Uterus (tissue), 4 donors: Measurements from ENCODE around the gene OR51M1. TPM values are rescaled to one million over a fixed set of nuclear protein-coding genes. Genes with fewer than 3 reads are reported as not detected.

Source experiments
- DNase-seq, 2 donors: peaks; one replicate each; pipeline ENCODE4 v3.0.0-alpha.2; 2019 to 2020
- H3K27ac ChIP-seq, 2 donors: fragments of 200-600 bp; sonication (generic); 1 replicate in 1 of 2; 2 replicates in 1 of 2; pipeline ENCODE4 v1.5.1; 2016 to 2018
- H3K27me3 ChIP-seq, 2 donors: fragments of 200-600 bp; sonication (generic); one replicate each; pipeline ENCODE4 v1.5.1; 2018 to 2019; ENCODE audit warnings: control low read depth in 1 of 2
- H3K36me3 ChIP-seq, 2 donors: fragments of 200-600 bp; sonication (generic); one replicate each; pipeline ENCODE4 v1.5.1; 2019; ENCODE audit warnings: control low read depth in 1 of 2
- H3K4me1 ChIP-seq, 2 donors: fragments of 200-600 bp; sonication (generic); one replicate each; pipeline ENCODE4 v1.5.1; 2018 to 2019; ENCODE audit warnings: control low read depth in 1 of 2
- H3K4me3 ChIP-seq, 2 donors: fragments of 200-600 bp; sonication (generic); 1 replicate in 1 of 2; 2 replicates in 1 of 2; pipeline ENCODE4 v1.5.1; 2018 to 2019; ENCODE audit warnings: mild to moderate bottlenecking in 1 of 2
- H3K9me3 ChIP-seq, 2 donors: fragments of 200-600 bp; sonication (generic); one replicate each; pipeline ENCODE4 v1.5.1; 2019; ENCODE audit warnings: control low read depth in 1 of 2
- CTCF ChIP-seq, 4 experiments: fragments of 200-600 bp in 2 of 4; fragments of 450-650 bp in 2 of 4; sonication (generic) in 2 of 4; IDR thresholded peaks; one replicate each; pipeline ENCODE4 v1.5.1; 2016 to 2019; ENCODE audit warnings: antibody characterized with exemption in 4 of 4, mild to moderate bottlenecking in 2 of 4, moderate library complexity in 1 of 4
- POLR2A ChIP-seq, 2 donors: fragments of 450-650 bp; IDR thresholded peaks; one replicate each; pipeline ENCODE4 v1.6.1; 2016; ENCODE audit warnings: antibody characterized with exemption in 2 of 2, mild to moderate bottlenecking in 1 of 2, moderate library complexity in 1 of 2
- intact Hi-C: fragments of 100-400 bp; cut with DNase I; formaldehyde crosslinking; loops from one replicate; pipeline ENCODE4 v1.15.1; 2023; ENCODE audit warnings: low total_unique reads
- total RNA-seq, 4 donors: library from RNA; depleted of rRNA in 3 of 4; stranded (reverse); fragments of >200 nt in 3 of 4; gene quantifications; one replicate each; pipeline versions ENCODE4 v1.1.0 to v1.2.4, GENCODE V29; 2014 to 2023
- donor health status: DM: yes; HTN: yes; CAD: no.

Gene OR51M1
- total RNA-seq, 4 donors from 2014 or later, result not detected

- H3K4me1 ChIP-seq, result no peaks in the 10 kb centered on the region
- no peak for DNase-seq
- TF ChIP-seq CTCF (IDR thresholded peaks at IDR 0.05) (no peak), POLR2A (IDR thresholded peaks at IDR 0.05) (no peak)
- intact Hi-C loops, result no loop called here
- H3K27me3 ChIP-seq, result no peaks in the 10 kb centered on the region
- H3K36me3 ChIP-seq, result no peaks in the 10 kb centered on the region
- H3K27ac ChIP-seq, result no peak overlapping the region
- H3K4me3 ChIP-seq, result no peak overlapping the region
- no peaks in the 10 kb centered on the region for H3K9me3 ChIP-seq
These were observed 6.6 kb downstream of the OR51M1 start for GRCh38 chr11:5390210-5390609.

- no peak overlapping the region for H3K27ac ChIP-seq
These were observed 10.5 kb downstream of the OR51M1 start for GRCh38 chr11:5394091-5394490.

GRCh38 chr11:5398936-5399335 lies 15.3 kb downstream of the OR51M1 start:
- Histone ChIP-seq H3K27ac (no peak overlapping the region), H3K9me3 (no peaks in the 10 kb centered on the region), H3K4me1 (no peaks in the 10 kb centered on the region), H3K27me3 (no peaks in the 10 kb centered on the region), H3K36me3 (no peaks in the 10 kb centered on the region), H3K4me3 (no peak overlapping the region)
- DNase-seq, result no peak
- intact Hi-C loops, result no loop called here
- TF ChIP-seq CTCF (IDR thresholded peaks at IDR 0.05), result no peak
- no peak for TF ChIP-seq POLR2A (IDR thresholded peaks at IDR 0.05)

More at GRCh38 chr11:5394091-5394490, 10.5 kb downstream of the OR51M1 start:
- intact Hi-C loops, result no loop called here
- TF ChIP-seq POLR2A (IDR thresholded peaks at IDR 0.05) (no peak), CTCF (IDR thresholded peaks at IDR 0.05) (no peak)
- no peak for DNase-seq
- no peaks in the 10 kb centered on the region for H3K36me3 ChIP-seq
- no peak overlapping the region for H3K4me3 ChIP-seq
- H3K27me3 ChIP-seq, result no peaks in the 10 kb centered on the region
- H3K4me1 ChIP-seq, result no peaks in the 10 kb centered on the region
- no peaks in the 10 kb centered on the region for H3K9me3 ChIP-seq

GRCh38 chr11:5405173-5405572 lies 21.6 kb downstream of the OR51M1 start:
- Histone ChIP-seq H3K9me3 (no peaks in the 10 kb centered on the region), H3K36me3 (no peaks in the 10 kb centered on the region), H3K27me3 (no peaks in the 10 kb centered on the region), H3K4me1 (no peaks in the 10 kb centered on the region), H3K27ac (no peak overlapping the region), H3K4me3 (no peak overlapping the region)
- intact Hi-C loops, result no loop called here
- DNase-seq, result no peak
- no peak for TF ChIP-seq POLR2A (IDR thresholded peaks at IDR 0.05)
- no peak for TF ChIP-seq CTCF (IDR thresholded peaks at IDR 0.05)

GRCh38 chr11:5420993-5421392 lies 37.4 kb downstream of the OR51M1 start:
- intact Hi-C loops, result no loop called here
- H3K4me3 ChIP-seq, result no peak overlapping the region
- DNase-seq, result no peak
- no peak overlapping the region for H3K27ac ChIP-seq
- no peaks in the 10 kb centered on the region for H3K27me3 ChIP-seq
- no peaks in the 10 kb centered on the region for H3K36me3 ChIP-seq
- no peaks in the 10 kb centered on the region for H3K9me3 ChIP-seq
- TF ChIP-seq POLR2A (IDR thresholded peaks at IDR 0.05) (no peak), CTCF (IDR thresholded peaks at IDR 0.05) (no peak)
- no peaks in the 10 kb centered on the region for H3K4me1 ChIP-seq
